Measurements from ENCODE around the gene LTBP4. TPM values are rescaled to one million over a fixed set of nuclear protein-coding genes. Genes with fewer than 3 reads are reported as not detected.
"Not testable (repeated sequence)": the region's sequence is repeated elsewhere in the genome, so short reads cannot be mapped to it uniquely, and the experiment has no call there.

Gene LTBP4
- 100 to 1,000 TPM; 121 to 122 TPM for total RNA-seq

GRCh38 chr19:40601134-40601974 is at the start of gene LTBP4:
Gene LTBP4, plus strand, starts transcription at chr19:40601369. Its CDS starts 19 bp downstream, at chr19:40601388.
- no peak for DNase-seq
- peaks cover 72% of the 10 kb centered on the region for H3K4me1 Mint-ChIP-seq
- peak within 1 kb of the TSS; percentile 30 for H3K4me3 Mint-ChIP-seq
- H3K27ac Mint-ChIP-seq: no peak within 1 kb of the TSS
- CTCF ChIA-PET: interaction anchor here (1.3 to 4.9 kb wide), 3 partner anchors 12 to 137 kb away, joined by 5 to 30 read pairs (median 24); partner anchors contain the start of gene BLVRB
- peaks cover 42% of the 10 kb centered on the region for H3K27me3 Mint-ChIP-seq
- POLR2A ChIA-PET: interaction anchor here (2.8 kb wide), 1 partner anchor 9 kb away, joined by 10 read pairs; no protein-coding TSS in a partner anchor
- H3K36me3 Mint-ChIP-seq (ENCODE audit: low read depth): no peaks in the 10 kb centered on the region
- H3K9me3 Mint-ChIP-seq: no peaks in the 10 kb centered on the region

- no peak for DNase-seq
- H3K4me3 Mint-ChIP-seq: no peak overlapping the region
- H3K27ac Mint-ChIP-seq: no peak overlapping the region
- H3K4me1 Mint-ChIP-seq: peaks cover 8% of the 10 kb centered on the region
- ChIA-PET CTCF (interaction anchor here (1.6 kb wide), 1 partner anchor 82 kb away, joined by 3 read pairs; no protein-coding TSS in a partner anchor), POLR2A (interaction anchor here (1.0 kb wide), 1 partner anchor 25 kb away, joined by 3 read pairs; no protein-coding TSS in a partner anchor)
- no peaks in the 10 kb centered on the region for H3K36me3 Mint-ChIP-seq (ENCODE audit: low read depth)
- H3K27me3 Mint-ChIP-seq: peaks cover 50% of the 10 kb centered on the region
- H3K9me3 Mint-ChIP-seq: no peaks in the 10 kb centered on the region
Observed at GRCh38 chr19:40552848-40553247, 48.3 kb upstream of the LTBP4 start.

- no peaks in the 10 kb centered on the region for H3K36me3 Mint-ChIP-seq (ENCODE audit: low read depth)
- no peak overlapping the region for H3K27ac Mint-ChIP-seq
- H3K4me1 Mint-ChIP-seq: peaks cover 4% of the 10 kb centered on the region
- ChIA-PET POLR2A (no interaction called here), CTCF (interaction anchor here (1.6 kb wide), 1 partner anchor 81 kb away, joined by 3 read pairs; no protein-coding TSS in a partner anchor)
- H3K9me3 Mint-ChIP-seq: no peaks in the 10 kb centered on the region
- H3K4me3 Mint-ChIP-seq: no peak overlapping the region
- peaks cover 46% of the 10 kb centered on the region for H3K27me3 Mint-ChIP-seq
- no peak for DNase-seq
Observed at GRCh38 chr19:40553885-40554857, 47.0 kb upstream of the LTBP4 start.

GRCh38 chr19:40555978-40556689 is 45.0 kb upstream of the LTBP4 start:
- CTCF ChIA-PET: interaction anchor here (0.7 to 1.2 kb wide), 2 partner anchors 47 to 79 kb away, joined by 4 to 5 read pairs; no protein-coding TSS in a partner anchor
- POLR2A ChIA-PET: no interaction called here

GRCh38 chr19:40556953-40557530 is 44.1 kb upstream of the LTBP4 start:
- Mint-ChIP-seq H3K4me1 (peaks cover 3% of the 10 kb centered on the region), H3K27me3 (peaks cover 49% of the 10 kb centered on the region), H3K9me3 (no peaks in the 10 kb centered on the region), H3K27ac (no peak overlapping the region), H3K36me3 (ENCODE audit: low read depth) (no peaks in the 10 kb centered on the region), H3K4me3 (no peak overlapping the region)
- POLR2A ChIA-PET: no interaction called here
- no peak for DNase-seq
- CTCF ChIA-PET: no interaction called here

More at GRCh38 chr19:40555978-40556689, 45.0 kb upstream of the LTBP4 start:
- H3K27ac Mint-ChIP-seq: no peak overlapping the region
- H3K9me3 Mint-ChIP-seq: no peaks in the 10 kb centered on the region
- DNase-seq: no peak
- no peaks in the 10 kb centered on the region for H3K4me1 Mint-ChIP-seq
- no peaks in the 10 kb centered on the region for H3K36me3 Mint-ChIP-seq (ENCODE audit: low read depth)
- H3K4me3 Mint-ChIP-seq: no peak overlapping the region
- H3K27me3 Mint-ChIP-seq: peaks cover 49% of the 10 kb centered on the region

GRCh38 chr19:40559394-40559793 is 41.8 kb upstream of the LTBP4 start:
- H3K27ac Mint-ChIP-seq: no peak overlapping the region
- POLR2A ChIA-PET: no interaction called here
- CTCF ChIA-PET: interaction anchor here (2.0 kb wide), 1 partner anchor 11 kb away, joined by 5 read pairs; no protein-coding TSS in a partner anchor
- H3K4me3 Mint-ChIP-seq: no peak overlapping the region
- DNase-seq: no peak
- H3K9me3 Mint-ChIP-seq: no peaks in the 10 kb centered on the region
- H3K4me1 Mint-ChIP-seq: peaks cover 3% of the 10 kb centered on the region
- H3K36me3 Mint-ChIP-seq (ENCODE audit: low read depth): no peaks in the 10 kb centered on the region
- peaks cover 33% of the 10 kb centered on the region for H3K27me3 Mint-ChIP-seq

- no peak for DNase-seq
- no peak overlapping the region for H3K27ac Mint-ChIP-seq
- no peaks in the 10 kb centered on the region for H3K9me3 Mint-ChIP-seq
- CTCF ChIA-PET: no interaction called here
- H3K4me3 Mint-ChIP-seq: no peak overlapping the region
- H3K36me3 Mint-ChIP-seq (ENCODE audit: low read depth): no peaks in the 10 kb centered on the region
- H3K27me3 Mint-ChIP-seq: peaks cover 29% of the 10 kb centered on the region
- peaks cover 3% of the 10 kb centered on the region for H3K4me1 Mint-ChIP-seq
- POLR2A ChIA-PET: no interaction called here
Observed at GRCh38 chr19:40560092-40560507, 41.1 kb upstream of the LTBP4 start.

GRCh38 chr19:40561947-40562346 is 39.2 kb upstream of the LTBP4 start:
- Mint-ChIP-seq H3K27me3 (peaks cover 35% of the 10 kb centered on the region), H3K4me3 (no peak overlapping the region), H3K36me3 (ENCODE audit: low read depth) (no peaks in the 10 kb centered on the region), H3K27ac (no peak overlapping the region), H3K4me1 (peaks cover 3% of the 10 kb centered on the region), H3K9me3 (no peaks in the 10 kb centered on the region)
- CTCF ChIA-PET: interaction anchor here (1.2 kb wide), 1 partner anchor 13 kb away, joined by 4 read pairs; no protein-coding TSS in a partner anchor
- POLR2A ChIA-PET: no interaction called here
- DNase-seq: no peak

GRCh38 chr19:40564535-40564934 is 36.6 kb upstream of the LTBP4 start:
- H3K4me1 Mint-ChIP-seq; H3K9me3 Mint-ChIP-seq; H3K27ac Mint-ChIP-seq; H3K36me3 Mint-ChIP-seq (ENCODE audit: low read depth); CTCF ChIA-PET; DNase-seq; H3K4me3 Mint-ChIP-seq: not testable (repeated sequence)
- H3K27me3 Mint-ChIP-seq: peaks cover 48% of the 10 kb centered on the region
- POLR2A ChIA-PET: interaction anchor here (1.1 kb wide), 1 partner anchor 15 kb away, joined by 3 read pairs; no protein-coding TSS in a partner anchor

GRCh38 chr19:40565355-40565754 is 35.8 kb upstream of the LTBP4 start:
- Mint-ChIP-seq H3K9me3 (no peaks in the 10 kb centered on the region), H3K4me3 (no peak overlapping the region), H3K4me1 (peaks cover 8% of the 10 kb centered on the region), H3K27me3 (peaks cover 48% of the 10 kb centered on the region), H3K36me3 (ENCODE audit: low read depth) (no peaks in the 10 kb centered on the region), H3K27ac (no peak overlapping the region)
- DNase-seq: no peak
- ChIA-PET CTCF (no interaction called here), POLR2A (no interaction called here)

GRCh38 chr19:40565910-40566495 is 35.2 kb upstream of the LTBP4 start:
- no peak overlapping the region for H3K4me3 Mint-ChIP-seq
- H3K36me3 Mint-ChIP-seq (ENCODE audit: low read depth): no peaks in the 10 kb centered on the region
- ChIA-PET CTCF (no interaction called here), POLR2A (no interaction called here)
- H3K9me3 Mint-ChIP-seq: no peaks in the 10 kb centered on the region
- H3K27me3 Mint-ChIP-seq: peaks cover 44% of the 10 kb centered on the region
- no peak for DNase-seq
- H3K4me1 Mint-ChIP-seq: peaks cover 13% of the 10 kb centered on the region
- H3K27ac Mint-ChIP-seq: no peak overlapping the region
